COR-L47 (cell line): Measurements from ENCODE around the gene UGP2.
A peak's percentile ranks its signal among the peaks of the same experiment; 100 is the strongest.
"Not testable (repeated sequence)": the region's sequence is repeated elsewhere in the genome, so short reads cannot be mapped to it uniquely, and the experiment has no call there.

Source experiments
- DNase-seq: peaks from one replicate; lab custom pipeline; 2025; lab: John Stamatoyannopoulos, UW

The UGP2 gene

DNA sequence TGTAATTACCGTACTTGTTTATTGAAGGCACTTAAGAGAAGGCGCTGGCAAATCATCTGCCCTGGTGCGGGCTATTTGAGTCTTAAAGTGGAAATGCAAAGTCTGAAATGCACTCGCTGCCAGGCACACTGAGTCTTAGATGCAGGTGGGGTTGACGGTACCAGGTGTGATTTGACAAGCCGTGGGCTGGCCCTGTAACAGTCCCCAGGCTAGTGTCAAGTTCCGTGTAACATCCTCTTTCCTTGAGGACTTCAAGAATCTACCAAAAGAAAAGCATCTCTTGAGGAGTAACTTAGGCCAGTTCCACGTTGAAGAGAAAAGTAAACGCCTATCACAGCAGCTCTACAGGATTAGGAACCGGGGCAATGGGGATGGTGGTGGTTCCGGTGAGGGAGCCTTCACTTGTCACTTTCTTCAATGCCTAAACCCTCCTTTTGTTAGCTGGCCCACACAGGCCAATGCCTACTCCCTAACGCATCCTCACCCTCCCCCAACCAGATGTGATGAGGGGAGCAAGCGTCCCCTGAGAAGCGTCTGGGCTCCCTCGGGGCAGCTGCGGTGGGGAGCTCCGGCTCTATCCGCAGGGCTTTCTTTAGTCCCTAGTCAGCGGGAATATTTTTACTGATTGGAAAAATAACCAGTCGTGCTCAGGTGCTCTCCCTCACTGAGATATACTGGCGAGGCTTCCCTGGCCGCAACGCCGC, 1.5 kb upstream of the UGP2 start:
- DNase-seq, result no peak

- DNase-seq, result peak; percentile 99
Observed at GRCh38 chr2:63840785-63841253, 877 bp upstream of the UGP2 start.

DNA sequence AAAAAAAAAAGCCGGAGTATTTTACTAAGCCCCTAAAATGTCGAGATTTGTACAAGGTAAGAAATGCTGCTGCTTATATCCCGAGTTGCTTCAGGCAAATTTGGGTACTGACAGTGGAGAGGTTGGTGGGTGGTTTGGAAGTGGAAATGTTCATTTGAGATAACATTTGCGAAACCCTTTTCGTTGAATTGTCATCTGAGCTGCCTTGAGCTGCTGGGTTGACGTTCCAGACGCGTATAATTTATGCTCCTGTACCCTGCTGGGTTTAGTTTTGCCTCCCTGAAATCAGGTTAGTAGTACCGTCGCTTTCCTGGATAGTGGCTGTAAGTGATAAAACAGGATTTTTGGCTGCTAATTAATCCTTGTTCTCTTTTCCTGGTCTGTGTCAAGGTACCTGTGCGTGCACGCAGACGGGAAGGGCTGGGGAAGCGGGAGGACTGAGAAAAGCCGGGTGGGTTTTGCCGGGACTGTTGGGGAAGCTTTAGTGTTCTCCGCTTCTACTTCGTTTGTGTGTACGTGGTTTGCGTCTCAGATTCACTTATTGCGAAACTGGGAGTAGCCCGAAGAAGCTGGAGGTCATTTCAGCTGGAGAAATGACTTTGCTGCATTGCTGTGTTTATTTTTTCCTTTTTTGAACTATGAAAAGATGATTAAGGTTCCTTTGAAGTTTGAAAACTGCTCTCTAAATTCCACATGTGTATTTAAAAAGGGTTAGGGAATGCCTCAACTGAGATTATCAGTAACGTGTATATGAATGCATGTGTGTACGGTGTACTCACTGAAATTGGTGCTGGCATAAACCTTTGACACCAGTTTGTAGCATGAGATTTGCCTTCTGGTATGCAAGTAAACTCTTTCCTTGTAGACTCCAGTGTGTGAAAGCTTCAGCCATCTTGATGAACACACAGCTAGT, 709 bp downstream of the UGP2 start:
- DNase-seq, result no peak

- no peak for DNase-seq
Observed at GRCh38 chr2:63843093-63843492, 1.4 kb downstream of the UGP2 start.

GRCh38 chr2:63843791-63844190, 2.1 kb downstream of the UGP2 start:
- no peak for DNase-seq

DNA sequence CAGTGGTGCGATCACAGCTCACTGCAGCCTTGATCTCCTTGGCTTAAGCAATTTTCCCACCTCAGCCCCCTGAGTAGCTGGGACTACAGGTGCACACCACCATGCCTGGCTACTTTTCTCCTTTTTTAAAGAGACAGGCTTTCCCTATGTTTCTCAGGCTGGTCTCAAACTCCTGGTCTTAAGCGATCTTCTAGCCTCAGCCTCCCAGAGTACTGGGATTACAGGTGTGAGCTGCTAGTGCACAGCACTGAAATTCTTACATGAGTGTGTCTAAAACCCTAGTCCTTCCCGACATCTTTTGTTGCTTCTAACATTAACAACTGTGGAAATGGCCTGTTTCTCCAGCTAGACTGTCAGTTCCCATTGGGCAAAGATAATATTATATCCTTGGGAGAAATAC, 2.9 kb downstream of the UGP2 start:
- DNase-seq, result no peak

DNA sequence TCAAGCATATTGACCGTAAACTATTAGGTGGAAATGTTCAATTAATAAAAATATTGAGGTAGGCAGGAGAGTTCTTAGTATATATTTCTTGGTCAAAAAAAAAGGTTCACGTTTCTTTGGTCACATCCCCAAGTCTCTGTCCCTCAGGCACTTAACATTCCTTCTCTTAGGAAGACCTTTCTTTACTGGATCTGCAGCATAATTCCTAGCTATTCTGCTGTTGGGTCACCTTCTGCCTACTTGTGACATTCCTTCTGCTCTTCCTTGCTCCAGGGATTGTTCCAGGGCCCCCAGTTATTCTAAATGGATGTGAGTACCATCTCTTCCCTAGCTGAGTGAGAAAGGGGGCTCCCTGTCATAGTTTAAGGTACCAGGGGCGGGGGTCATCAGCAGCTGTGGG, 4.2 kb downstream of the UGP2 start:
- no peak for DNase-seq

DNA sequence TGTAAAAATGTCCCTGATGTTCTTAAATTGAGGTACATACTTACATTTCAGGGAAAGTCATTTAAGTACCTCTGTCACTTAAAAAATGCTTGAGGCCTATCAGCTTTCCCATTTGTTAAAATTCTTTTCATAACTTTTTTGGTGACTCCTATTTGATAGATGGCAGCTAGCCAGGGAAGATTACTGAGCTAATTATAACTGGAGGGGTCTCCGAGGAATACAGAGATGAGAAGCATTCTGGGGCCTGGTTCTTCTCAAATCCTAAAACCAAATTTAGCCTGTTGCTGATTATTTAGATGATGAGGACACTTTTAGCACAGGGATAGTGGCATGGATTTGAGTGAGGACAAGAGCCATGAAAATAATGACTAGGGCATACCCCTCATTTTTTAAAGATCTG, 4.8 kb downstream of the UGP2 start:
- no peak for DNase-seq

DNA sequence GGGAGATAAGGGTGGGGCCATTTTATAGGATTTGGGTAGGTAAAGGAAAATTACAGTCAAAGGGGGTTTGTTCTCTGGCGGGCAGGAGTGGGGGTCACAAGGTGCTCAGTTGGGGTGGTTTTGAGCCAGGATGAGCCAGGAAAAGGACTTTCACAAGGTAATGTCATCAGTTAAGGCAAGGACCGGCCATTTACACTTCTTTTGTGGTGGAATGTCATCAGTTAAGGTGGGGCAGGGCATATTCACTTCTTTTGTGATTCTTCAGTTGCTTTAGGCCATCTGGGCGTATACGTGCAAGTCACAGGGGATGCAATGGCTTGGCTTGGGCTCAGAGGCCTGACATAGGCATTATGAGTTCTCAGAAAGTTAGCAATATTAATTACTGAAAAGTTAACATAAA, 5.9 kb downstream of the UGP2 start:
- not testable (repeated sequence) for DNase-seq

GRCh38 chr2:63849381-63850203, 7.9 kb downstream of the UGP2 start:
- no peak for DNase-seq

DNA sequence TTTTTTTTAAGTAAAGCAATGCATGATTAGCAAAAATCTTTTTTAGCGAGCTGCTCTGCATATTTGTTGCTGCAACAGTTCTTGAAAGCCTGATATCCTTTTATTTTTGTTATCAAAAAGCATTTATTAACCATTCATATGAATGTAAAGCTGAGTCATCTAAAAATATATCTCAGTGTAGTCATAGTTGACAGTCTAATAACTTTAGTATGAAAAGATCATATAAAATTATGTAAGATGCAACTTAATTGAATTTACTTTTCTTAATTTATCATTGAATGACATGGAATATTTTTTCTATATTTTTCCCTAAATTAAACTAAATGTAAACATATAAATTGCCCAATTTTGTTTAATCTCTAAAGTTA, 8.5 kb downstream of the UGP2 start:
- no peak for DNase-seq

DNA sequence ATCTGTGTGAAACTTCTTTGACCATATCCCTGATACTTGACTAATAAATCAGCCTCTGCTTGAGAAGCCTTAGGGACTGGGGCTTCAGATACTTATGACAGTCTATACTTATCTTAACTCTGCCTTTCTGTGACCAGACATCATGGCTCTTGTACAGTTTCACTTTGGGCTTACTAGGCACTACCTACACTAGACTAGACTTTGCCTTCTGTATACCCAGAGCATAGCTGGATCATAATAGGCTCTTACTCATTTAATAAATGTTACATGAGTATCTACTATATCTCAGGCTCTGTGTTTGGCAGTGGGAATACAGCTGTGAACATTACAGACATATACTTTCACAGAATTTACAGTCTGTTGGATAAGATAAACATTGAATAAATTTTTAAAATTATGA, 9.0 kb downstream of the UGP2 start:
- DNase-seq, result no peak

GRCh38 chr2:63851691-63852311, 10.1 kb downstream of the UGP2 start:
- DNase-seq, result no peak

- no peak for DNase-seq
Observed at GRCh38 chr2:63853527-63854310, 12.0 kb downstream of the UGP2 start.

GRCh38 chr2:63855418-63856302, 14.0 kb downstream of the UGP2 start:
- no peak for DNase-seq

DNA sequence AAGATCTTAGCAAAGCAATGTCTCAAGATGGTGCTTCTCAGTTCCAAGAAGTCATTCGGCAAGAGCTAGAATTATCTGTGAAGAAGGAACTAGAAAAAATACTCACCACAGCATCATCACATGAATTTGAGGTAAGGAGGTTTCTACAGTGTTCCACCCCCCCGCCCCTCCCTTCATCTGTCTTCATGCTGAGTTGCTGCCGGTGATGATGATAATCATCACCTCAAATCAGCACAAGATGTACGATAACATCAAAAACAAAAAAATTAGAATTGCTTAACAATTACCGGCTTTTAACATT, 14.6 kb downstream of the UGP2 start:
- no peak for DNase-seq

DNA sequence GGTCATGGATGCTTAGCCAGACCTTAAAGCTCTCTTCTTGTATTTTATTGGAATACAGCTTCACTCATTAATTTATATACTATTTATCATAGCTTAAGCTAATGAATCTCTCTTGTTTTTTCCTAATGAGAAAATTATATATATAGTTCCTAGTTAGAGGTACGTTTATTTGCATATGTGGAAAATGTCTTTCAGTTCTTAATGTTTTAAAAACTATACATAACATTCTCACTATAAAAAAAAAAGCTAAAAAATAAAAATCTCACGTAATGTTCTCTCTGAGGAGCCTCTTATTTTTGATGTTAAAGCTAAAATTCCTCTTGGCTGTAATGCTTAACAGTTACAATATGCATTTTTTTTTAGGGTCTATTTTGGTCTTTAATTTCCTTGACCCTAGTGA, 16.6 kb downstream of the UGP2 start:
- no peak for DNase-seq

- peak; percentile 63 for DNase-seq
Observed at GRCh38 chr2:63861220-63861822, 19.6 kb downstream of the UGP2 start.

- no peak for DNase-seq
Observed at GRCh38 chr2:63862806-63863205, 21.1 kb downstream of the UGP2 start.

DNA sequence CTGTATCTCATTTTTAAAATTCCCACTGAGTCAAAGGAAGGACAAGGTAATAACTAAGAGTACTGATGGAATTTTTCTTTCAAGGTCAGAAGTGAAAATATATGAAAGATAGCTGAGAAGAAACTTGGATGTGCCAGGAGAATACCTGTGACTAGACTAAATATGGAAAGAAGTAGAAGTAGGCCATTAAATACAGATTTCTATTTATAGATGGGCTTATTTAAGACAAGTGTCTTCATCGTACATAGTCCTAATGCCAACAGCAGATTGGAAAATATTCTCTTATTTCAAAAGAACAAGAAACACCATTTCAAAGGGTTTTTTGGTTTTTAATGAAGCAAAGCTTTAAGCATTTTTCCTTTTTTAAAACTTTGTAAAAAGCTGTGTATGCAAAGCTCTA, 22.0 kb downstream of the UGP2 start:
- DNase-seq, result no peak
